ENCODE data around the gene TCAP.
"Not testable (repeated sequence)": the region's sequence is repeated elsewhere in the genome, so short reads cannot be mapped to it uniquely, and the experiment has no call there.

Gene TCAP

GRCh38 chr17:39696731-39697130, 31.6 kb downstream of the TCAP start:
- Histone ChIP-seq H3K27ac (ENCODE audit: low read depth in 2 of 2, low read length in 2 of 2) (no peak overlapping the region), H3K4me3 (ENCODE audit: low read length in 2 of 2) (no peak overlapping the region), H3K4me1 (ENCODE audit: control insufficient read depth in 2 of 2, insufficient read depth in 2 of 2, low read length in 2 of 2) (peaks cover 13 to 17% of the 10 kb centered on the region in 2 donors), H3K9ac (ENCODE audit: low read depth in 1 of 2, low read length in 2 of 2) (no peak overlapping the region), H3K27me3 (ENCODE audit: control insufficient read depth in 2 of 2, insufficient read depth in 2 of 2, low read length in 2 of 2) (no peaks in the 10 kb centered on the region), H3K36me3 (ENCODE audit: control insufficient read depth in 2 of 2, insufficient read depth in 2 of 2, low read length in 2 of 2) (no peaks in the 10 kb centered on the region), H3K9me3 (ENCODE audit: control insufficient read depth in 2 of 2, low read length in 2 of 2) (no peaks in the 10 kb centered on the region)

DNA sequence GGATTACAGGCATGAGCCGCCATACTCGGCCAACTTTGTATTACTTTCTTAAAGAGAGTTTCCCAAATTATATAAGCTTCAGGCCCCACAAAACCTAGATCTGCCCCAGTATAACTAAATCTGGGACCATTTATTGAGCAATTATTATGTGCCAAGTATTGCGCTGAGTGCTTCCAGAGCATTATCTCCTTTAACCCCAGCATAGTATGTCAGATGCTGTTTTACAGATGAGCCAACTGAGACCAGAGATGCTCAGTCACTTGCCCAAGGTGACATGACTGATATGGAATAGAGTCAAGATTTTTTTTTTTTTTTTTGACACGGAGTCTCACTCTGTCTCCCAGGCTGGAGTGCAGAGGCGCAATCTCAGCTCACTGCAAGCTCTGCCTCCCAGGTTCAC, 32.8 kb downstream of the TCAP start:
- Histone ChIP-seq H3K4me1 (ENCODE audit: control insufficient read depth in 2 of 2, insufficient read depth in 2 of 2, low read length in 2 of 2) (peaks cover 21 to 29% of the 10 kb centered on the region in 2 donors), H3K4me3 (ENCODE audit: low read length in 2 of 2) (no peak overlapping the region), H3K36me3 (ENCODE audit: control insufficient read depth in 2 of 2, insufficient read depth in 2 of 2, low read length in 2 of 2) (no peaks in the 10 kb centered on the region), H3K27me3 (ENCODE audit: control insufficient read depth in 2 of 2, insufficient read depth in 2 of 2, low read length in 2 of 2) (no peaks in the 10 kb centered on the region), H3K9me3 (ENCODE audit: control insufficient read depth in 2 of 2, low read length in 2 of 2) (no peaks in the 10 kb centered on the region), H3K27ac (ENCODE audit: low read depth in 2 of 2, low read length in 2 of 2) (no peak overlapping the region), H3K9ac (ENCODE audit: low read depth in 1 of 2, low read length in 2 of 2) (no peak overlapping the region)

DNA sequence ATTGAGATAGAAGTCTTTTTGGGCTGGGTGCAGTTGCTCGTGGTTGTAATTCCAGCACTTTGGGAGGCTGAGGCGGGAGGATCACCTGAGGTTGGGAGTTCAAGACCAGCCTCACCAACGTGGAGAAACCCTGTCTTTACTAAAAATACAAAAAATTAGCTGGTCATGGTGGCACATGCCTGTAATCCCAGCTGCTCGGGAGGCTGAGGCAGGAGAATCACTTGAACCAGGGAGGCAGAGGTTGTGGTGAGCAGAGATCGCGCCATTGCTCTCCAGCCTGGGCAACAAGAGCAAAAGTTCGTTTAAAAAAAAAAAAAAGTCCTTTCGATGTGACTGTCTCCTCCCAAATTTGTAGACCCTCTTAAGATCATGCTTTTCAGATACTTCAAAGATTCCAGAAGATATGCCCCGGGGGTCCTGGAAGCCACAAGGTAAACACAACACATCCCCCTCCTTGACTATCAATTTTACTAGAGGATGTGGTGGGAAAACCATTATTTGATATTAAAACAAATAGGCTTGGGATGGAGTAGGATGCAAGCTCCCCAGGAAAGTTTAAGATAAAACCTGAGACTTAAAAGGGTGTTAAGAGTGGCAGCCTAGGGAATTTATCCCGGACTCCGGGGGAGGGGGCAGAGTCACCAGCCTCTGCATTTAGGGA, 34.1 kb downstream of the TCAP start:
- H3K9me3 ChIP-seq (ENCODE audit: control insufficient read depth in 2 of 2, low read length in 2 of 2); H3K27me3 ChIP-seq (ENCODE audit: control insufficient read depth in 2 of 2, insufficient read depth in 2 of 2, low read length in 2 of 2); H3K36me3 ChIP-seq (ENCODE audit: control insufficient read depth in 2 of 2, insufficient read depth in 2 of 2, low read length in 2 of 2): not testable (repeated sequence)
- peaks cover 33 to 42% of the 10 kb centered on the region in 2 donors for H3K4me1 ChIP-seq (ENCODE audit: control insufficient read depth in 2 of 2, insufficient read depth in 2 of 2, low read length in 2 of 2)
- H3K4me3 ChIP-seq (ENCODE audit: low read length in 2 of 2): peak overlapping the region; percentile 83 to 93
- peak overlapping the region; percentile 70 to 92 for H3K9ac ChIP-seq (ENCODE audit: low read depth in 1 of 2, low read length in 2 of 2)
- peak overlapping the region; percentile 93 to 95 for H3K27ac ChIP-seq (ENCODE audit: low read depth in 2 of 2, low read length in 2 of 2)

DNA sequence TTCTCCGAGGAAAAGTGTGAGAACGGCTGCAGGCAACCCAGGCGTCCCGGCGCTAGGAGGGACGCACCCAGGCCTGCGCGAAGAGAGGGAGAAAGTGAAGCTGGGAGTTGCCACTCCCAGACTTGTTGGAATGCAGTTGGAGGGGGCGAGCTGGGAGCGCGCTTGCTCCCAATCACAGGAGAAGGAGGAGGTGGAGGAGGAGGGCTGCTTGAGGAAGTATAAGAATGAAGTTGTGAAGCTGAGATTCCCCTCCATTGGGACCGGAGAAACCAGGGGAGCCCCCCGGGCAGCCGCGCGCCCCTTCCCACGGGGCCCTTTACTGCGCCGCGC, 34.6 kb downstream of the TCAP start, which contains the start of gene ERBB2:
ERBB2 (plus strand) TSS at position 247 of the 330 bp plus-strand sequence. CDS start 175 bp downstream, outside the sequence.
- Histone ChIP-seq H3K9ac (ENCODE audit: low read depth in 1 of 2, low read length in 2 of 2) (peak within 1 kb of the TSS; percentile 82 to 92), H3K9me3 (ENCODE audit: control insufficient read depth in 2 of 2, low read length in 2 of 2) (no peaks in the 10 kb centered on the region), H3K4me1 (ENCODE audit: control insufficient read depth in 2 of 2, insufficient read depth in 2 of 2, low read length in 2 of 2) (peaks cover 38 to 47% of the 10 kb centered on the region in 2 donors), H3K27ac (ENCODE audit: low read depth in 2 of 2, low read length in 2 of 2) (peak within 1 kb of the TSS; percentile 93 to 95), H3K4me3 (ENCODE audit: low read length in 2 of 2) (peak within 1 kb of the TSS; percentile 83 to 93), H3K27me3 (ENCODE audit: control insufficient read depth in 2 of 2, insufficient read depth in 2 of 2, low read length in 2 of 2) (no peaks in the 10 kb centered on the region), H3K36me3 (ENCODE audit: control insufficient read depth in 2 of 2, insufficient read depth in 2 of 2, low read length in 2 of 2) (peaks cover 0 to 3% of the 10 kb centered on the region in 2 donors)

GRCh38 chr17:39700148-39700987, 35.2 kb downstream of the TCAP start:
- peak overlapping the region; percentile 93 to 95 for H3K27ac ChIP-seq (ENCODE audit: low read depth in 2 of 2, low read length in 2 of 2)
- H3K4me1 ChIP-seq (ENCODE audit: control insufficient read depth in 2 of 2, insufficient read depth in 2 of 2, low read length in 2 of 2): peaks cover 38 to 47% of the 10 kb centered on the region in 2 donors
- H3K9ac ChIP-seq (ENCODE audit: low read depth in 1 of 2, low read length in 2 of 2): peak overlapping the region; percentile 82 to 92

DNA sequence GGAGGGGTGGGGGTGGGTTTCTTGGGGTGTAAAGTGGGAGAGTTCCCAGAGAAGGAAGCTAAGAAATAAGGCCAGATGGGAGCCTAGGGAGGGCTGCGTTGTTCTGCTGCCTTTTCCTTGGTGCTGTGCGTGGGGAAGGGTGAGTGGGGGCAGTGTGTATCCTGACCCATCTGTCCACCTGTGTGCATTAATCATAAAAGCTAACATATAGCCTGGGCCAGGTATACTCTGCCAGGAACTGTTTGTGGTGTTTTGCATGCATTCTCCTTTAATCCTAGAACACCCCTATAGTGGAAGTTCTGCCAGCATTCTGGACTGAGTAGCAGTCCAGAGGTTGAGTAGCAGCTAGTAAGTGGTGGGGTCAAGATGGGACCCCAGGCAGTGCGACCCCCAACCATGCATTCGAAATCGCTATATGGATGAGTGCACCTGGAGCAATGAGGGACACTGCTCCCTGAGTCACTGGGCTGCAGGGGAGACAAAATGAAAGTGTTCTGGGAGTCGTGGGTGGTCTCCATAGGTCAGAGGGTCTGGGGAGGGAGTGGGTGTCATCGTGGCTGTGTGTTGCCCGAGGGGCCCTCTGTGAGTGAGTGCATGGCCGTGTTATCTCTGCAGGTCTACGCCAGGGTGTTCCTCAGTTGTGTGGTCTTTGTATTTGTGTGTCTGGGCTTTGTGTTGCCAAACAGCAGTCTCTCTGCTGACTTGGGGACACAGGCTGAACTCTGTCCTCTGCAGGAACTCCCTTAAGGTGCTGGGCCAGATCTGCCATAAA, 36.0 kb downstream of the TCAP start:
- H3K27ac ChIP-seq (ENCODE audit: low read depth in 2 of 2, low read length in 2 of 2): peak overlapping the region; percentile 93 to 95
- peak overlapping the region; percentile 83 to 93 for H3K4me3 ChIP-seq (ENCODE audit: low read length in 2 of 2)
- peaks cover 43 to 51% of the 10 kb centered on the region in 2 donors for H3K4me1 ChIP-seq (ENCODE audit: control insufficient read depth in 2 of 2, insufficient read depth in 2 of 2, low read length in 2 of 2)
- peak overlapping the region; percentile 82 to 92 for H3K9ac ChIP-seq (ENCODE audit: low read depth in 1 of 2, low read length in 2 of 2)
- peaks cover 0 to 3% of the 10 kb centered on the region in 2 donors for H3K36me3 ChIP-seq (ENCODE audit: control insufficient read depth in 2 of 2, insufficient read depth in 2 of 2, low read length in 2 of 2)
- H3K9me3 ChIP-seq (ENCODE audit: control insufficient read depth in 2 of 2, low read length in 2 of 2): no peaks in the 10 kb centered on the region
- H3K27me3 ChIP-seq (ENCODE audit: control insufficient read depth in 2 of 2, insufficient read depth in 2 of 2, low read length in 2 of 2): no peaks in the 10 kb centered on the region

More at GRCh38 chr17:39700148-39700987, 35.2 kb downstream of the TCAP start:
- peak overlapping the region; percentile 83 to 93 for H3K4me3 ChIP-seq (ENCODE audit: low read length in 2 of 2)
- peaks cover 0 to 3% of the 10 kb centered on the region in 2 donors for H3K36me3 ChIP-seq (ENCODE audit: control insufficient read depth in 2 of 2, insufficient read depth in 2 of 2, low read length in 2 of 2)
- H3K9me3 ChIP-seq (ENCODE audit: control insufficient read depth in 2 of 2, low read length in 2 of 2): no peaks in the 10 kb centered on the region
- no peaks in the 10 kb centered on the region for H3K27me3 ChIP-seq (ENCODE audit: control insufficient read depth in 2 of 2, insufficient read depth in 2 of 2, low read length in 2 of 2)

GRCh38 chr17:39701784-39702422, 36.8 kb downstream of the TCAP start:
- Histone ChIP-seq H3K9ac (ENCODE audit: low read depth in 1 of 2, low read length in 2 of 2) (peak overlapping the region; percentile 82 to 92), H3K27ac (ENCODE audit: low read depth in 2 of 2, low read length in 2 of 2) (peak overlapping the region; percentile 93 to 95), H3K9me3 (ENCODE audit: control insufficient read depth in 2 of 2, low read length in 2 of 2) (no peaks in the 10 kb centered on the region), H3K4me1 (ENCODE audit: control insufficient read depth in 2 of 2, insufficient read depth in 2 of 2, low read length in 2 of 2) (peaks cover 50 to 58% of the 10 kb centered on the region in 2 donors), H3K27me3 (ENCODE audit: control insufficient read depth in 2 of 2, insufficient read depth in 2 of 2, low read length in 2 of 2) (no peaks in the 10 kb centered on the region), H3K36me3 (ENCODE audit: control insufficient read depth in 2 of 2, insufficient read depth in 2 of 2, low read length in 2 of 2) (peaks cover 0 to 5% of the 10 kb centered on the region in 2 donors), H3K4me3 (ENCODE audit: low read length in 2 of 2) (peak overlapping the region; percentile 83 to 93)

DNA sequence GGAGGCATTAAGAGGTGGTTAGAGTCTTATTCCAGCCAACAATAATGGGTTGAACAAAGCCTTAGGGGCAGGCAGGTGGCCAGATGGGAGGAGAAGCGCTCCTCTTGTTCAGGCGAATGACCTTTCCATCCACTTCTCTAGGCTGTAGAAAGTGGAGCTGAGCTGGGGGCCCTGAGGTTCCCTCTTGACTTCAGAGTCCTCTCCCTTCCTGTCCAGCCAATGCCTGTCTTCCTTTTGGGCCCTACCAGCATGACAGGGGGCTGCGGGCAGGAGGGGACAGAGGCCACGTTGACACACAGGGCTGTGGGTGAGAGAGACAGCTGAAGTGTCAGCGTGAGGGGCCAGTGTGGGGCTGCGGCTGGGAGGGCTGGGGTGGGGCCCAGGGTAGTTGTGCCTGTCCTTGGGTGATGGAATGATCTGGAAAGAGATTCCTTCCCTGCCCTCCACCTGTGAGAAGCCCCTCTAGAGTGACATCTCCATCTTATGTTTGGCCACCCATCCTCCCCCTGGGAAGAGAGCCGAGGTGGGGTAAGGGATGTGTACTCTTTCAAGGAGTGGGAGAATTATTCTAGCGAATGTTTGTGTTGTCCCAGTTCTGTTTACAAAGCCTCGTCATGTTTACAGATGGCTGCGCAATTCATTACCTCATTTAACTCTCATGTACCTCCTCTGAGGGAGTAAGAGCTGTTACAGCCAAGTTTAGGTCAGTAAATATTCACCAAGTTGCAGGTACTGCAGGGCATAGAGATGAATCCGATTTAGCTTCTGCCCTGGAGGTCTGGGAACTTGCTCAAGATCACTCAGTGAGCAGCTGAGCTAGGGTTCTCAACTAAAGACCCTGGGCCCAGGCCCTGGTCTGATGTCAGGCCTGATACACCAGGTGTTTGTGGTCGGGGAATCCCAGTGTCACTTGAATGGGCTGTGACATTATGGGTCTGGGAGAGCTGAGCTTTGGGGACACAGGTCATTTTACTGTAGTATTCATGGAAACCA, 38.0 kb downstream of the TCAP start:
- H3K27me3 ChIP-seq (ENCODE audit: control insufficient read depth in 2 of 2, insufficient read depth in 2 of 2, low read length in 2 of 2): no peaks in the 10 kb centered on the region
- peak overlapping the region; percentile 49 to 95 for H3K27ac ChIP-seq (ENCODE audit: low read depth in 2 of 2, low read length in 2 of 2)
- H3K4me1 ChIP-seq (ENCODE audit: control insufficient read depth in 2 of 2, insufficient read depth in 2 of 2, low read length in 2 of 2): peaks cover 59 to 67% of the 10 kb centered on the region in 2 donors
- peaks cover 7 to 9% of the 10 kb centered on the region in 2 donors for H3K36me3 ChIP-seq (ENCODE audit: control insufficient read depth in 2 of 2, insufficient read depth in 2 of 2, low read length in 2 of 2)
- no peaks in the 10 kb centered on the region for H3K9me3 ChIP-seq (ENCODE audit: control insufficient read depth in 2 of 2, low read length in 2 of 2)
- H3K9ac ChIP-seq (ENCODE audit: low read depth in 1 of 2, low read length in 2 of 2): peak overlapping the region in 1 of 2 donors; percentile 8
- no peak overlapping the region for H3K4me3 ChIP-seq (ENCODE audit: low read length in 2 of 2)

DNA sequence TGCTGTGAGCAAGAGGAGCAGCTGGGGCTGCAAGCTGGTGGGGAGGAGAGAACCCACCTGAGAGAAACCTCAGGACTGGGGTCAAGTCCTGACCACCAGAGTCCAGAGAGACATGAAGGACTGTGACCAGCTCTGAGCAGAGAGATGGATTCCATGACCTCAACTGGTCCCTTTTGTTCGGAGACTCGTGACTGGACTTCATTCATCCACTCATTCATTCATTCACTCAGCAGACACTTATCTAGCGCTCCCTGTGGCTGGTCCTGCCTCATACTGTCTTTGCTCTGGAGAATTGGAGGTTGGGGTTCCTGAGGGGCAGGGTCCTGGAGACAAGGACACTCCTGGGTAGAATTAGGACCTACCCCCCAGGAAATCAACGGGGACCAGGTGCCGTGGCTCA, 38.8 kb downstream of the TCAP start:
- Histone ChIP-seq H3K9ac (ENCODE audit: low read depth in 1 of 2, low read length in 2 of 2) (no peak overlapping the region), H3K4me1 (ENCODE audit: control insufficient read depth in 2 of 2, insufficient read depth in 2 of 2, low read length in 2 of 2) (peaks cover 62 to 68% of the 10 kb centered on the region in 2 donors), H3K9me3 (ENCODE audit: control insufficient read depth in 2 of 2, low read length in 2 of 2) (no peaks in the 10 kb centered on the region), H3K27ac (ENCODE audit: low read depth in 2 of 2, low read length in 2 of 2) (peak overlapping the region; percentile 49 to 95), H3K27me3 (ENCODE audit: control insufficient read depth in 2 of 2, insufficient read depth in 2 of 2, low read length in 2 of 2) (no peaks in the 10 kb centered on the region), H3K36me3 (ENCODE audit: control insufficient read depth in 2 of 2, insufficient read depth in 2 of 2, low read length in 2 of 2) (peaks cover 14 to 16% of the 10 kb centered on the region in 2 donors), H3K4me3 (ENCODE audit: low read length in 2 of 2) (no peak overlapping the region)
